Measurements from ENCODE around the gene C19orf81.

C19orf81 gene

GRCh38 chr19:50652722-50653121, 3.5 kb downstream of the C19orf81 start:
- Histone ChIP-seq H3K4me1 (ENCODE audit: insufficient read depth, low read length, poor library complexity, severe bottlenecking) (peaks cover 3% of the 10 kb centered on the region), H3K9ac (ENCODE audit: low read depth, low read length, poor library complexity, severe bottlenecking) (no peak overlapping the region), H3K9me2 (replicated peaks; ENCODE audit: low read depth, low read length) (no peaks in the 10 kb centered on the region), H3F3A (ENCODE audit: low read depth) (no peaks in the 10 kb centered on the region), H3K36me3 (ENCODE audit: insufficient read depth, low read length) (no peaks in the 10 kb centered on the region), H4K20me1 (ENCODE audit: insufficient read depth, low read length, poor library complexity, severe bottlenecking) (no peaks in the 10 kb centered on the region), H2AFZ (ENCODE audit: low read length) (no peak overlapping the region), H3K4me3 (ENCODE audit: low read length, poor library complexity, severe bottlenecking) (no peak overlapping the region), H3K4me2 (ENCODE audit: low read depth, low read length, poor library complexity, severe bottlenecking) (no peak overlapping the region), H3K79me2 (ENCODE audit: insufficient read depth, low read length) (no peaks in the 10 kb centered on the region), H3K27me3 (ENCODE audit: insufficient read depth, low read length, poor library complexity, severe bottlenecking) (no peaks in the 10 kb centered on the region), H3K9me3 (ENCODE audit: insufficient read depth, low read depth, low read length) (no peaks in the 10 kb centered on the region)
- TF ChIP-seq EZH2phosphoT487 (IDR thresholded peaks at IDR 0.05; ENCODE audit: borderline replicate concordance), result no peak
- TF ChIP-seq CTCF (conservative IDR thresholded peaks at IDR 0.05; ENCODE audit: low read length), result no peak

GRCh38 chr19:50654882-50655281, 5.6 kb downstream of the C19orf81 start:
- H3F3A ChIP-seq (ENCODE audit: low read depth), result no peaks in the 10 kb centered on the region
- no peaks in the 10 kb centered on the region for H3K9me2 ChIP-seq (replicated peaks; ENCODE audit: low read depth, low read length)
- no peak overlapping the region for H3K4me3 ChIP-seq (ENCODE audit: low read length, poor library complexity, severe bottlenecking)
- H3K79me2 ChIP-seq (ENCODE audit: insufficient read depth, low read length), result no peaks in the 10 kb centered on the region
- H3K36me3 ChIP-seq (ENCODE audit: insufficient read depth, low read length), result no peaks in the 10 kb centered on the region
- no peaks in the 10 kb centered on the region for H3K9me3 ChIP-seq (ENCODE audit: insufficient read depth, low read depth, low read length)
- TF ChIP-seq EZH2phosphoT487 (IDR thresholded peaks at IDR 0.05; ENCODE audit: borderline replicate concordance) (no peak), CTCF (conservative IDR thresholded peaks at IDR 0.05; ENCODE audit: low read length) (no peak)
- H3K9ac ChIP-seq (ENCODE audit: low read depth, low read length, poor library complexity, severe bottlenecking), result no peak overlapping the region
- no peaks in the 10 kb centered on the region for H4K20me1 ChIP-seq (ENCODE audit: insufficient read depth, low read length, poor library complexity, severe bottlenecking)
- no peaks in the 10 kb centered on the region for H3K27me3 ChIP-seq (ENCODE audit: insufficient read depth, low read length, poor library complexity, severe bottlenecking)
- no peak overlapping the region for H2AFZ ChIP-seq (ENCODE audit: low read length)
- peaks cover under 1% of the 10 kb centered on the region for H3K4me1 ChIP-seq (ENCODE audit: insufficient read depth, low read length, poor library complexity, severe bottlenecking)
- no peak overlapping the region for H3K4me2 ChIP-seq (ENCODE audit: low read depth, low read length, poor library complexity, severe bottlenecking)

- H3K36me3 ChIP-seq (ENCODE audit: insufficient read depth, low read length), result no peaks in the 10 kb centered on the region
- no peak overlapping the region for H3K9ac ChIP-seq (ENCODE audit: low read depth, low read length, poor library complexity, severe bottlenecking)
- no peaks in the 10 kb centered on the region for H3K9me3 ChIP-seq (ENCODE audit: insufficient read depth, low read depth, low read length)
- H3K27me3 ChIP-seq (ENCODE audit: insufficient read depth, low read length, poor library complexity, severe bottlenecking), result no peaks in the 10 kb centered on the region
- no peak overlapping the region for H3K4me2 ChIP-seq (ENCODE audit: low read depth, low read length, poor library complexity, severe bottlenecking)
- no peaks in the 10 kb centered on the region for H3F3A ChIP-seq (ENCODE audit: low read depth)
- no peaks in the 10 kb centered on the region for H4K20me1 ChIP-seq (ENCODE audit: insufficient read depth, low read length, poor library complexity, severe bottlenecking)
- H3K79me2 ChIP-seq (ENCODE audit: insufficient read depth, low read length), result no peaks in the 10 kb centered on the region
- H3K4me3 ChIP-seq (ENCODE audit: low read length, poor library complexity, severe bottlenecking), result no peak overlapping the region
- no peaks in the 10 kb centered on the region for H3K9me2 ChIP-seq (replicated peaks; ENCODE audit: low read depth, low read length)
- no peak for TF ChIP-seq EZH2phosphoT487 (IDR thresholded peaks at IDR 0.05; ENCODE audit: borderline replicate concordance)
- TF ChIP-seq CTCF (conservative IDR thresholded peaks at IDR 0.05; ENCODE audit: low read length), result no peak
- H3K4me1 ChIP-seq (ENCODE audit: insufficient read depth, low read length, poor library complexity, severe bottlenecking), result no peaks in the 10 kb centered on the region
- no peak overlapping the region for H2AFZ ChIP-seq (ENCODE audit: low read length)
These were observed 8.0 kb downstream of the C19orf81 start for GRCh38 chr19:50657222-50657669.
